ENCODE measurements around the gene PKM.

Gene PKM

GRCh38 chr15:72233769-72234168 lies 2.8 kb upstream of the PKM start:
- no peak for DNase-seq

- peak; percentile 36 for DNase-seq
Measured at GRCh38 chr15:72231833-72232478, 966 bp upstream of the PKM start.

GRCh38 chr15:72230197-72231065 lies 559 bp downstream of the PKM start:
- DNase-seq: peak; percentile 79

DNA sequence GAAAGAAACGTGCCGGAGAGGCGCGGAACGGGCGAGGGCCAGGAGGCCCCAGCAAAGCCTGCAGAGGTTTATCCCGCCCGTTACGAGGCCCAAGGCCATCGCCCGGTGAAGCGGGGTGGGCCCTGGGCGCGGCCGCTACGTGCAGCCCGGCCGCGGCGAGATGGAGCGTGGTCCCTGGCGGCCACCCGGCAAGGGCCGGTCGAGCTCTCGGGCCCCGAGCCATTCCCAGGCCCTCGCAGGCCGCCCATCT lies 1.1 kb downstream of the PKM start:
- DNase-seq: no peak

- DNase-seq: peak; percentile 42
Measured at GRCh38 chr15:72229076-72229946, 1.7 kb downstream of the PKM start.

DNA sequence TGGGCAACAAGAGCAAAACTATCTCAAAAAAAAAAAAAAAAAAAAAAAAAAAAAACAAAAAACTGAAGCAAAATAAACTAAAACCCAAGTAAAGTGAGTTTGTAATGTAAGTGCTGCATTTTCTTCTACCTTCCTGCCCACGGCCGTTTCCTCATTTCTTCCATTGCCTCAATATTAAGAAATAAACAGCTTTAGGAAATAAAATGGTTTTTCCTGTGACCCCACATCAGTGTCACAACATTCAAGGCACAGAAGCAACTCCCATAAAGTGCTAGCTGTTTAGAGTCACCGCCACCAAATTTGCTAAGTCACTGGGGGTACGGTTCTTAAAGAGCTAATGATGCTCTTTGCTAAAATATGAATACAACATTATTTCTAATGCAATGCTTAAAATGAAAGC lies 3.3 kb downstream of the PKM start:
- peak; percentile 13 for DNase-seq

DNA sequence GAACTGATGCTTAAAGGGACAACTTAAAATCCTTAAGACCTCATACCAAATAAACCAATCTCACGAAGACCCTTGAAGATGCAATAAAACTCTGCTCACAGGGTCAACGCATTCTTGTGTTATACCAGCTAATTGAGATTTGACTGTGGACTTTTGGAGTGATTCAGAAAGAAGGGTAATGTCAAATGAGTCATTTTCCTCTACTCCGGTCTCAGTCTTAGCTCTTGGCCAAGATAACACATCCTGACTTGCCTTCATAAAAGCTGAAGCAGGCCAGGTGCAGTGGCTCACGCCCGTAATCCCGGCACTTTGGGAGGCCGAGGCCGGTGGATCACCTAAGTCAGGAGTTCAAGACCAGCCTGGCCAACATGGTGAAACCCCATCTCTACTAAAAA lies 3.8 kb downstream of the PKM start:
- peak; percentile 35 for DNase-seq

GRCh38 chr15:72223278-72223677 lies 7.7 kb downstream of the PKM start:
- DNase-seq: no peak

DNA sequence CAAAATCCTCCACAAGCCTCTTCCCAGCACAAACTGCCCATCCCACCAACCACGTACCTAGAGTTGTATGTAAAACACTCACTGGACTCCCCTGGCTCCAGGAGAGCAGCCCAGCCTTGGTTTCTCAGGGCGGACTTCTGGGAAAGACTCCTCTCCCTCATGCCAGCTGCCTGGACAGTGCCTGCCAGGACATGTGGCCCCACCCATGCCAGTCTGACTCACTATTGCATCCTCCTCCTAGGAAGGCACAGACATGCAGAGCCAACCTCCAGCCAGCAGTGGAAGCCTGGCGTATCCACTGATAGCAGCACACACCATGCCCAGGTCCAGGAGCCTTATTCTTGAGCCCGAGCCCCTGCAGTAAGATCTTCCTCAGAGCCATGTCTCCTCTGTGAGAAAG lies 8.6 kb downstream of the PKM start:
- no peak for DNase-seq

- DNase-seq: no peak
Measured at GRCh38 chr15:72220687-72221086, 10.3 kb downstream of the PKM start.

DNA sequence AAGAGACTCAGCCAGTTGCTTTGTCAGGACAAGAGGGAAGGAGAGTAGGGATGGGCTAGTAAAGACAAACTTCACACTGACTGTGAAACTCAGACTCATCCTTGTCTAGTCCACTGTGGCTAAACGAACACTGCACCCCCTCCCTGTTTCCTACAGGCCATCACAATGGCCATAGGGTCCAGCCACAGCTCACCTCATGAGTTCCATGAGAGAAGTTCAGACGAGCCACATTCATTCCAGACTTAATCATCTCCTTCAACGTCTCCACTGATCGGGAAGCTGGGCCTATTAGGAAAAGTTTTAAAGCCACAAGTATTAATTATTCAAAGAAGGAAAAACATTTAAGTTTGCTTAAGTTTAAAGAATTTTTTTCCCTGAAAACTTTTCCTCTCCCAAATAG lies 13.8 kb downstream of the PKM start:
- no peak for DNase-seq

GRCh38 chr15:72216079-72216478 lies 14.9 kb downstream of the PKM start:
- DNase-seq: no peak

GRCh38 chr15:72207558-72208085 lies 23.4 kb downstream of the PKM start:
- no peak for DNase-seq

- no peak for DNase-seq
Measured at GRCh38 chr15:72206677-72207000, 24.4 kb downstream of the PKM start.

DNA sequence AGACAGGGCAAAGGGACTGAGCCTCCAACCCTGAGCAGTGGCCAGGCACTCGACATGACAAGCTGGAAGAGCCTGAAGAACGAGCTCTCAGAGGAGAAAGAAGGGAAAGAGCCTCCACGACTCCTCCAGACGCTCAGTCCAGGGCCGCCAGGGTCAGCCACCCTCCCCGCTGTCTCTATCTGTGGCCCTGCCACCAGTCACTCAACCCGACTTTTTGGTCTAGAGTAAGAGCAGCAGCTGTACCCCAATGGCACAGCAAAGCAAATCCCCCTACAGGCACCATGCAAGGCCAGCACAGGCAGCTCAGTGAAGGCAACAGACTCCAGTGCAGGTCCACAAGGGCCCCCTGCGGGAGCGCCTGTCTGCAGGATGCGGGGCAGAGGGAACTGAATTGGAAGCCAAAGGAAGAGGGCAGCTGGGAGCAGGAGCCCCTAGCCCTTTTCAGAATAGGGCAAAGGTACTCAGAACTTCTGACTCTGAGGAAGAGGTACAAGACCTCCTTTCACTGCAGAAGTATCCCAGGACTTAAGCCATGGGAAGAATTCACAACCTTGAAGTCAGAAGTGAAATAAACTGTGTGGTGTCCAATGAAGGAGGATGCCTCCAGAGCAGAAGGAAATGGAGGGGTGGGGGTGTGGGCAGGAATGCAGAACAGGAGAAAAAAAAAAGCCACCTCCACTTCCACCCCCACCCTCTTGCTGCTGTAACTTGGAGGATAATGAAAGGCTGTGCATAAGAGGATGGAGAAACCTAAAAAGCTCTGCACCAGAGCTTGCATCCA lies 24.9 kb downstream of the PKM start:
- no peak for DNase-seq

GRCh38 chr15:72205273-72205672 lies 25.7 kb downstream of the PKM start:
- no peak for DNase-seq

GRCh38 chr15:72203507-72203837 lies 27.5 kb downstream of the PKM start:
- DNase-seq: no peak

DNA sequence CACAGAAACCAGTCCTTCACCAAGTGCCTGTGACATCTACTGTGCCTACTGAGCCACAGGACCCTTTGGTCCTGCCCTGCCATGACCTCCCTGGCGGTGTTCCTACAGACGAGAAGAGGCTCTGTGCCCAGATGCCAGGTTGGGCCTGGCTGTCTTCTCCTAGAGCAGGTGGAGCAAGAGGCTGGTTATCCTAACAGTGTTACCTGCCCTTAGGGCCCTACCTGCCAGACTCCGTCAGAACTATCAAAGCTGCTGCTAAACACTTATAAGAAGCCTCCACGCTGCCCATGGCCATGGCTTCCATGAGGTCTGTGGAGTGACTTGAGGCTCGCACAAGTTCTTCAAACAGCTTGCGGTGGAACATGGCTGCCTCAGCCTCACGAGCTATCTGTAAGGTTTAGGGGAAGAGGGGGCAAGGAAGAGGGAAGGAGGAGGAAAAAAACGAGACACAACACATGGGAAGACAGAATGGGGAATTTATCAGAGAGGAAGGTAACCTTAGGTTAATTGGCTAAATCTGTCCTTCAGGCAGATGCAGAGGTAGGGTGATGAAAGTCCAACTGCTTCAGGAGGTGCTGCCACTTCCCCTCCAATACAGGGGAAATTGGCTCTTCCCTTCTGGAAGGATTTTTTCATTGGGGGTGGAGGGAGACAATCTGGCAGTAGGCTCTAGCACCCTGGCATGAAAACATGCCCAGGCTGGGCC lies 28.0 kb downstream of the PKM start:
- no peak for DNase-seq

- no peak for DNase-seq
Measured at GRCh38 chr15:72202302-72202701, 28.7 kb downstream of the PKM start.

GRCh38 chr15:72201391-72201921 lies 29.5 kb downstream of the PKM start:
- DNase-seq: no peak

GRCh38 chr15:72200395-72201237 lies 30.4 kb downstream of the PKM start:
- DNase-seq: no peak
